K562 (cell line): ENCODE measurements around the gene ZSCAN2. TPM values are rescaled to one million over a fixed set of nuclear protein-coding genes. Genes with fewer than 3 reads are reported as not detected.
A peak's percentile ranks its signal among the peaks of the same experiment; 100 is the strongest.

Experiments used
- ATF1 ChIP-seq, 2 experiments: fragments of 450-650 bp in 1 of 2; IDR thresholded peaks; 2 replicates each; pipeline ENCODE4 v1.6.1; 2016; ENCODE audit warnings: missing compliant biosample characterization in 1 of 2, missing genetic modification characterization in 1 of 2
- ATF7 ChIP-seq: fragments of 450-650 bp; IDR thresholded peaks from 2 replicates; pipeline ENCODE4 v1.7.1; 2014; ENCODE audit warnings: mild to moderate bottlenecking, moderate library complexity
- CAMTA2 ChIP-seq: fragments of 250-450 bp; sonication (Bioruptor Pico); conservative IDR thresholded peaks from 2 replicates; pipeline ENCODE4 v1.5.1; 2022
- CREB1 ChIP-seq, 2 experiments: sonication (generic) in 1 of 2; formaldehyde crosslinking in 1 of 2; IDR thresholded peaks; 2 replicates each; pipeline versions ENCODE4 v1.6.1 to v1.8.0; 2012 to 2022; ENCODE audit warnings: inconsistent platforms in 1 of 2, mild to moderate bottlenecking in 1 of 2, missing genetic modification reagents in 1 of 2, moderate library complexity in 1 of 2
- CTBP1 ChIP-seq: fragments of 450-650 bp; IDR thresholded peaks from 2 replicates; pipeline ENCODE4 v1.6.1; 2016; ENCODE audit warnings: borderline replicate concordance
- CXXC5 ChIP-seq: fragments of 250-450 bp; sonication (Bioruptor Pico); IDR thresholded peaks from 2 replicates; pipeline ENCODE4 v1.8.0; 2022; ENCODE audit warnings: inconsistent platforms, mild to moderate bottlenecking, moderate library complexity
- E2F3 ChIP-seq: fragments of 250-450 bp; sonication (Bioruptor Pico); IDR thresholded peaks from 2 replicates; pipeline ENCODE4 v1.4.0; 2020; ENCODE audit warnings: mild to moderate bottlenecking
- GABPB1 ChIP-seq: sonication (generic); formaldehyde crosslinking; IDR thresholded peaks from 2 replicates; pipeline ENCODE4 v1.8.0; 2022; ENCODE audit warnings: mild to moderate bottlenecking, missing genetic modification reagents
- JUN ChIP-seq, 2 experiments: sonication (generic) in 1 of 2; formaldehyde crosslinking in 1 of 2; IDR thresholded peaks; 2 replicates each; pipeline versions ENCODE4 v1.6.1 to v1.8.0; 2012 to 2022; ENCODE audit warnings: borderline replicate concordance in 2 of 2, mild to moderate bottlenecking in 2 of 2, improper control_type of control experiment in 1 of 2, low read depth in 1 of 2, low read length in 1 of 2, missing genetic modification reagents in 1 of 2
- L3MBTL2 ChIP-seq: fragments of 450-650 bp; IDR thresholded peaks from 2 replicates; pipeline ENCODE4 v1.6.1; 2016; ENCODE audit warnings: mild to moderate bottlenecking, moderate library complexity
- MAFG ChIP-seq: fragments of 450-650 bp; conservative IDR thresholded peaks from 2 replicates; pipeline ENCODE4 v1.6.1; 2016; ENCODE audit warnings: missing genetic modification characterization, missing compliant biosample characterization
- MXI1 ChIP-seq: IDR thresholded peaks from 2 replicates; pipeline ENCODE4 v1.6.1; 2011; ENCODE audit warnings: low read depth, mild to moderate bottlenecking, improper control_type of control experiment, low read length
- NRF1 ChIP-seq, 2 experiments: fragments of 450-650 bp; IDR thresholded peaks in 1 of 2; conservative IDR thresholded peaks in 1 of 2; 2 replicates each; pipeline ENCODE4 v1.6.1; 2014; ENCODE audit warnings: mild to moderate bottlenecking in 2 of 2
- POLR2G ChIP-seq: fragments of 200-400 bp; formaldehyde crosslinking; IDR thresholded peaks from 2 replicates; pipeline ENCODE4 v1.6.1; 2017; ENCODE audit warnings: low read depth, mild to moderate bottlenecking, antibody characterized with exemption, low read length, moderate library complexity
- RFX1 ChIP-seq: fragments of 450-650 bp; IDR thresholded peaks from 2 replicates; pipeline ENCODE4 v1.6.1; 2016; ENCODE audit warnings: mild to moderate bottlenecking, moderate library complexity
- SPI1 ChIP-seq: IDR thresholded peaks from 2 replicates; pipeline ENCODE4 v1.6.1; 2011; ENCODE audit warnings: low read depth, low read length, control low read depth, borderline replicate concordance
- ZNF134 ChIP-seq: fragments of 250-450 bp; sonication (Bioruptor Pico); conservative IDR thresholded peaks from 2 replicates; pipeline ENCODE4 v1.4.0; 2020
- ZNF239 ChIP-seq: fragments of 250-450 bp; sonication (Bioruptor Pico); IDR thresholded peaks from 2 replicates; pipeline ENCODE4 v1.4.0; 2020; ENCODE audit warnings: mild to moderate bottlenecking
- ZNF444 ChIP-seq: fragments of 250-450 bp; sonication (Bioruptor Pico); IDR thresholded peaks from 2 replicates; pipeline ENCODE4 v1.4.0; 2020; ENCODE audit warnings: mild to moderate bottlenecking, moderate library complexity
- polyA plus RNA-seq, 8 experiments: library from polyadenylated mRNA; depleted of rRNA in 4 of 8; stranded (reverse) in 5 of 8; unstranded in 3 of 8; fragments of >200 nt; fragmentation: Nextera tagmentation in 2 of 8; fragmentation: Illumina TruSeq in 1 of 8; extraction: Ambion mirVana in 2 of 8; extraction: Trizol in 1 of 8; gene quantifications; 2 replicates each; pipeline versions ENCODE4 v1.2.1 to v1.2.3, GENCODE V29; 2011 to 2014; ENCODE audit warnings: inconsistent platforms in 1 of 8, missing spikeins in 1 of 8
- total RNA-seq, 7 experiments: library from RNA; depleted of rRNA in 6 of 7; stranded (reverse); fragments of >200 nt in 6 of 7; fragmentation: Illumina TruSeq in 2 of 7; extraction: Trizol in 2 of 7; gene quantifications; 2 replicates each; pipeline versions ENCODE4 v1.2.1 to v1.2.3, GENCODE V29; 2011 to 2021; ENCODE audit warnings: low replicate concordance in 1 of 7
- TF ChIP-seq, protein P1 (sequence below): fragments of 450-650 bp; formaldehyde crosslinking; IDR thresholded peaks from 2 replicates; pipeline ENCODE4 v1.4.0; 2020; ENCODE audit warnings: mild to moderate bottlenecking, mixed read lengths
- TF ChIP-seq, protein P2 (sequence below): fragments of 250-450 bp; sonication (Bioruptor Pico); IDR thresholded peaks from 2 replicates; pipeline ENCODE4 v1.4.0; 2020
- TF ChIP-seq, protein P3 (sequence below): sonication (generic); formaldehyde crosslinking; IDR thresholded peaks from 2 replicates; pipeline ENCODE4 v1.8.1; 2023; ENCODE audit warnings: mild to moderate bottlenecking, missing genetic modification reagents, moderate library complexity
- TF ChIP-seq, protein P4 (sequence below): sonication (generic); IDR thresholded peaks from 2 replicates; pipeline ENCODE4 v1.6.1; 2016

Gene ZSCAN2
- total and polyA plus RNA-seq, 9 of the 15 experiments (the other 6 are each of a cell fraction or from before 2014, with no cell fraction given) = 1.7 to 14.2 (median 6.6) TPM

DNA sequence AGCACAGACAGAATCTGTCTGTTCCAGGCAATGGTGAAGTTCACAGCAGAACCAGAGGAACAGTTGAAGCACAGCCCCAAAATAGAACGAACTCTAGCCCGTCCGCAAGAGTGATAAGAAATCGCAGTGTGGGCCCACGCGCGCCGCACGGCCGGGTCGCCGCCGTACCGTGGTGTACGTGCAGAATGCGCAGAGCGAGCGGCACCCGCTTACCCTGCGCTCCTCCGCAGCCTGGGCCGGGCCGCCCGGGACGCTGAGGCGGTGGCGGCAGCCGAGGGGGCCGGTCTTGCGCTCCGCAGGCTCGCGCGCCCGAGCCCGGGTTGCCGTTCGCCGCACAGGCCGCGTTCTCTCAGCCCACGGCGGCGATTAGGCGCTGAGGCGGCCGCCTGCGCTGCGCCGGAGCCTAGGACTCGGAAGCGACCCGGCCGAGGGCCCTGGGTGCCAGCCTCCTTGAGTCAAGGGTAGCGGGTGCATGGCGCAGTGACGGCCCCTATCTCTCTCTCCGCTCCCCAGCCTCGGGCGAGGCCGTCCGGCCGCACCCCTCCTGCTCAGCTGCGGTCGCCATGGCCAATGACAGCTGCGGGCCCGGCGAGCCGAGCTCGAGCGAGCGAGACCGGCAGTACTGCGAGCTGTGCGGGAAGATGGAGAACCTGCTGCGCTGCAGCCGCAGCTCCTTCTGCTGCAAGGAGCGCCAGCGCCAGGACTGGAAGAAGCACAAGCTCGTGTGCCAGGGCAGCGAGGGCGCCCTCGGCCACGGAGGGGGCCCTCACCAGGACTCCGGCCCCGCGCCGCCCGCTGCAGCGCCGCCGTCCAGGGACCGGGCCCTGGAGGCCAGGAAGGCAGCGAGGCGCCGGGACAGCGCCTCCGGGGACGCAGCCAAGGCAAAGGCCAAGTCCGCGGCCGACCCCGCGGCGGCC, 32.8 kb downstream of the ZSCAN2 start (continued):
- TF ChIP-seq, protein P1, sequence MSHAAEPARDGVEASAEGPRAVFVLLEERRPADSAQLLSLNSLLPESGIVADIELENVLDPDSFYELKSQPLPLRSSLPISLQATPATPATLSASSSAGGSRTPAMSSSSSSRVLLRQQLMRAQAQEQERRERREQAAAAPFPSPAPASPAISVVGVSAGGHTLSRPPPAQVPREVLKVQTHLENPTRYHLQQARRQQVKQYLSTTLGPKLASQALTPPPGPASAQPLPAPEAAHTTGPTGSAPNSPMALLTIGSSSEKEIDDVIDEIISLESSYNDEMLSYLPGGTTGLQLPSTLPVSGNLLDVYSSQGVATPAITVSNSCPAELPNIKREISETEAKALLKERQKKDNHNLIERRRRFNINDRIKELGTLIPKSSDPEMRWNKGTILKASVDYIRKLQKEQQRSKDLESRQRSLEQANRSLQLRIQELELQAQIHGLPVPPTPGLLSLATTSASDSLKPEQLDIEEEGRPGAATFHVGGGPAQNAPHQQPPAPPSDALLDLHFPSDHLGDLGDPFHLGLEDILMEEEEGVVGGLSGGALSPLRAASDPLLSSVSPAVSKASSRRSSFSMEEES (CRISPR knock-in tag) = no peak
- TF ChIP-seq CXXC5 (CRISPR knock-in tag) (peak; percentile 73), JUN (IDR thresholded peaks at IDR 0.05; ENCODE audit: borderline replicate concordance, low read depth, low read length) (no peak), JUN (CRISPR knock-in tag; IDR thresholded peaks at IDR 0.05; ENCODE audit: borderline replicate concordance) (no peak; the same call in 1 of the 2 replicates), ATF1 (CRISPR knock-in tag; IDR thresholded peaks at IDR 0.05) (no peak), ATF1 (tag; IDR thresholded peaks at IDR 0.05) (peak; percentile 28; the same call in 1 of the 2 replicates), MXI1 (no peak), POLR2G (peak; percentile 81), E2F3 (CRISPR knock-in tag) (no peak), NRF1 (conservative IDR thresholded peaks at IDR 0.05 in 1 of 2, IDR thresholded peaks at IDR 0.05 in 1 of 2) (peak; percentile 75 to 80), CTBP1 (peak; percentile 71; the same call in 1 of the 2 replicates), RFX1 (no peak), ATF7 (peak; percentile 21; the same call in 1 of the 2 replicates), MAFG (tag) (no peak), SPI1 (no peak), GABPB1 (peak; percentile 37; the same call in 1 of the 2 replicates), CAMTA2 (CRISPR knock-in tag) (no peak), L3MBTL2 (peak; percentile 30; the same call in 1 of the 2 replicates), ZNF444 (CRISPR knock-in tag) (no peak), CREB1 (IDR thresholded peaks at IDR 0.05) (no peak; the same call in 1 of the 2 replicates), CREB1 (CRISPR knock-in tag; IDR thresholded peaks at IDR 0.05) (0 out of 2 replicates have a peak, but pooled peaks have one; percentile 39), ZNF239 (CRISPR knock-in tag) (no peak), ZNF134 (no peak)
- TF ChIP-seq, protein P2, sequence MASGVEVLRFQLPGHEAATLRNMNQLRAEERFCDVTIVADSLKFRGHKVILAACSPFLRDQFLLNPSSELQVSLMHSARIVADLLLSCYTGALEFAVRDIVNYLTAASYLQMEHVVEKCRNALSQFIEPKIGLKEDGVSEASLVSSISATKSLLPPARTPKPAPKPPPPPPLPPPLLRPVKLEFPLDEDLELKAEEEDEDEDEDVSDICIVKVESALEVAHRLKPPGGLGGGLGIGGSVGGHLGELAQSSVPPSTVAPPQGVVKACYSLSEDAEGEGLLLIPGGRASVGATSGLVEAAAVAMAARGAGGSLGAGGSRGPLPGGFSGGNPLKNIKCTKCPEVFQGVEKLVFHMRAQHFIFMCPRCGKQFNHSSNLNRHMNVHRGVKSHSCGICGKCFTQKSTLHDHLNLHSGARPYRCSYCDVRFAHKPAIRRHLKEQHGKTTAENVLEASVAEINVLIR = no peak
- TF ChIP-seq, protein P3, sequence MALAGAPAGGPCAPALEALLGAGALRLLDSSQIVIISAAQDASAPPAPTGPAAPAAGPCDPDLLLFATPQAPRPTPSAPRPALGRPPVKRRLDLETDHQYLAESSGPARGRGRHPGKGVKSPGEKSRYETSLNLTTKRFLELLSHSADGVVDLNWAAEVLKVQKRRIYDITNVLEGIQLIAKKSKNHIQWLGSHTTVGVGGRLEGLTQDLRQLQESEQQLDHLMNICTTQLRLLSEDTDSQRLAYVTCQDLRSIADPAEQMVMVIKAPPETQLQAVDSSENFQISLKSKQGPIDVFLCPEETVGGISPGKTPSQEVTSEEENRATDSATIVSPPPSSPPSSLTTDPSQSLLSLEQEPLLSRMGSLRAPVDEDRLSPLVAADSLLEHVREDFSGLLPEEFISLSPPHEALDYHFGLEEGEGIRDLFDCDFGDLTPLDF = no peak
- TF ChIP-seq, protein P4, sequence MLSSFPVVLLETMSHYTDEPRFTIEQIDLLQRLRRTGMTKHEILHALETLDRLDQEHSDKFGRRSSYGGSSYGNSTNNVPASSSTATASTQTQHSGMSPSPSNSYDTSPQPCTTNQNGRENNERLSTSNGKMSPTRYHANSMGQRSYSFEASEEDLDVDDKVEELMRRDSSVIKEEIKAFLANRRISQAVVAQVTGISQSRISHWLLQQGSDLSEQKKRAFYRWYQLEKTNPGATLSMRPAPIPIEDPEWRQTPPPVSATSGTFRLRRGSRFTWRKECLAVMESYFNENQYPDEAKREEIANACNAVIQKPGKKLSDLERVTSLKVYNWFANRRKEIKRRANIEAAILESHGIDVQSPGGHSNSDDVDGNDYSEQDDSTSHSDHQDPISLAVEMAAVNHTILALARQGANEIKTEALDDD = no peak
